ENCODE results near the gene WNT7B.

WNT7B gene

GRCh38 chr22:45878051-45878781, 98.7 kb downstream of the WNT7B start:
- no peak overlapping the region for H3K4me3 ChIP-seq (ENCODE audit: control insufficient read depth, low read depth, low read length)
- no peak for TF ChIP-seq CTCF (conservative IDR thresholded peaks at IDR 0.05; ENCODE audit: control insufficient read depth, insufficient read depth, low read depth, low read length)
- no peak for DNase-seq (ENCODE audit: low read depth)

- no peak for TF ChIP-seq CTCF (conservative IDR thresholded peaks at IDR 0.05; ENCODE audit: control insufficient read depth, insufficient read depth, low read depth, low read length)
- no peak overlapping the region for H3K4me3 ChIP-seq (ENCODE audit: control insufficient read depth, low read depth, low read length)
- DNase-seq (ENCODE audit: low read depth) = no peak
These were observed 99.3 kb downstream of the WNT7B start for GRCh38 chr22:45877651-45878050.

GRCh38 chr22:45877036-45877380, 100.0 kb downstream of the WNT7B start:
- no peak overlapping the region for H3K4me3 ChIP-seq (ENCODE audit: control insufficient read depth, low read depth, low read length)
- no peak for TF ChIP-seq CTCF (conservative IDR thresholded peaks at IDR 0.05; ENCODE audit: control insufficient read depth, insufficient read depth, low read depth, low read length)
- no peak for DNase-seq (ENCODE audit: low read depth)

GRCh38 chr22:45876136-45877035, 100.6 kb downstream of the WNT7B start:
- H3K4me3 ChIP-seq (ENCODE audit: control insufficient read depth, low read depth, low read length) = no peak overlapping the region
- no peak for DNase-seq (ENCODE audit: low read depth)
- TF ChIP-seq CTCF (conservative IDR thresholded peaks at IDR 0.05; ENCODE audit: control insufficient read depth, insufficient read depth, low read depth, low read length) = no peak

GRCh38 chr22:45872659-45873263, 104.2 kb downstream of the WNT7B start:
- no peak overlapping the region for H3K4me3 ChIP-seq (ENCODE audit: control insufficient read depth, low read depth, low read length)
- TF ChIP-seq CTCF (conservative IDR thresholded peaks at IDR 0.05; ENCODE audit: control insufficient read depth, insufficient read depth, low read depth, low read length) = no peak
- no peak for DNase-seq (ENCODE audit: low read depth)

- TF ChIP-seq CTCF (conservative IDR thresholded peaks at IDR 0.05; ENCODE audit: control insufficient read depth, insufficient read depth, low read depth, low read length) = no peak
These were observed 105.2 kb downstream of the WNT7B start for GRCh38 chr22:45871721-45872120.

More at GRCh38 chr22:45871721-45872120, 105.2 kb downstream of the WNT7B start:
- DNase-seq (ENCODE audit: low read depth) = no peak
- H3K4me3 ChIP-seq (ENCODE audit: control insufficient read depth, low read depth, low read length) = no peak overlapping the region
